T-helper 2 cell (primary cell): ENCODE data around the gene GAD2.
A peak's percentile ranks its signal among the peaks of the same experiment; 100 is the strongest.
"Not testable (repeated sequence)": the region's sequence is repeated elsewhere in the genome, so short reads cannot be mapped to it uniquely, and the experiment has no call there.

Experiments
- DNase-seq, 5 experiments: peaks; one replicate each; pipeline versions ENCODE4 v3.0.0 to v3.0.0-alpha.2; 2012 to 2022

GAD2 gene

DNA sequence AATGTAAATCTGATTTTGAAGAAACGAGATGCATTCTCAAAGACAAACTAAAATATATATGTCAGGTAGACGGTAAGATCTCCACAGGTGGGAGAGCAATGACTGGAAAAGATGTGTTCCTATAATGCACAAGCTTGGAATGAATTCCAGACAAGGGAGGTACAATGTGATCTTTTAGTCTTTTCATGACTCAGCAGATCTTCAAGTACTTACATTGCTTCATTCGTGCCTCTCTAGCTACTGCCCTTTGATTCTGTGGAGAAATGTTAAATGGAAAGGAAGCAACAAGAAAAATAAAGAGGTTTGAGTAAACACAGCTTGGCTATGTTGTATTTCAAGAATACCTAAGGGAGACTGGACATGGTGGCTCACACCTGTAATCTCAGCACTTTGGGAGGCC is 106.6 kb downstream of the GAD2 start:
- no peak for DNase-seq

DNA sequence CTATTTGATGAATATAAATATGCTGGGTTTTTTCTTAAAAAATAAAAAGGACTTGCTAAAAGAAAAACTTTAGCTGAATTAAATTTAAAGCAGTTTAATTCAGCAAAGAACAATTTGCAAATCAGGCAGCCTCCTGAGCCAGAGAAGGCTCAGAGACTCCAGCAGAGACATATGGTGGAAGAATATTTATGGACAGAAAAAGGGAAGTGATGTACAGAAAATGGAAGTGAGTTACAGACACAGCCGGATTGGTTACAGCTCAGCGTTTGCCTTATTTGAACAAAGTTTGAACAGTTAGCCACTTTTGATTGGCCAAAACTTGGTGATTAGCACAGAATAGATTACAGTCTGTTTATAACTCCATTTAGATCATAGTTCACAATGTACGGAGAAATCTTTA is 110.3 kb downstream of the GAD2 start:
- no peak for DNase-seq

DNA sequence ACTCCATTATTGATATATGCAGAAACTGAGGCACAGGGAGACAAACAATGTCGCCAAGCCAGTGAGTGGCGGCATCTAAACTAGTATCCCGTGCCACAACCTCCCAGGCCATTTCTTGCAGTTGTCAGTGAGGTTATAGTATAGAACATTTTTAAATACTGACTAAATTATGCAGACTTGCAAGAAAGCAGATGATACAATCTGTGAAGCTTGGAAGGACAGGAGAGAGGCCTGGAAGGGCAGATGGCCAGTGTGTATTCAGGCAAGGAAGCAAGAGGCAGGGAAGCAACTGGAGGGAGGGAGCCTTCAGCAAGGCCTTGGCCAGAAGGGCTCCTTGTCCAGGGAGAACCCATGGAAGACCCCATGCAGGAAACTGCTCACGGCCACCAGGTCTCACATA is 111.2 kb downstream of the GAD2 start:
- DNase-seq = no peak

GRCh38 chr10:26331371-26331770 is 114.8 kb downstream of the GAD2 start:
- DNase-seq = no peak

DNA sequence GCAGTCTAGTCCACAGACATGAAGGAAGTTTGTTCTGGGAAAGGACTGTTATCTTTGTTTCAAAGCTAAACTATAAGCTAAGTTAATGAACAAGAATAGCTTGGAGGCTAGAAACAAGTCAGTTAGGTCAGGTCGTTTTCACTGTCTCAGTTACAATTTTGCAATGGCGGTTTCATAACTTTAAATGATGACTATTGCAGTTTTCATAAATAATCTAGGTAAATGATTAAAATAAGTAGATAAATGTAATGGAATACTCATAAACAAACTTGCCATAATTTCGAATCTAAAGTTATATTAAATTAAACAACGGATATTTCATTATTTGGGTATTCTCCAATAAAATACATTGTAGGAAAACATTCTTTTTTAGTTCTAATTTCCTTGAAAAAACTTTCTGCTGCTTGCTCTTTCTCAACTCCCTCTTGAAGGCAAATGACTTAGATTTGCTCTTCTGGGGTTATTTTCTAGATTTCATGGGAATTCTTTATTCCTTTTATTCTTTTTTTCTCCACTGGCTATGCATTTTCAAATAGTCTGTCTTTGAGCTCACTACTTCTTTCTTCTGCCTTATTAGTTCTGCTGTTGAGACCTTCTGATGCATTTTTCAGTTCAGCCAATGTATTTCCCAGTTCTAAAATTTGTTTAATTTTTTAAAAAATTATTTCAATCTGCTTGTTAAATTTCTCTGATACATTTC is 117.8 kb downstream of the GAD2 start:
- no peak for DNase-seq

- DNase-seq = peak; percentile 20 to 76 (median 45)
Observed at GRCh38 chr10:26334932-26335573, 118.5 kb downstream of the GAD2 start.

GRCh38 chr10:26335574-26336093 is 119.1 kb downstream of the GAD2 start:
- DNase-seq = peak in 1 of 5 experiments; percentile 39

GRCh38 chr10:26336979-26337378 is 120.4 kb downstream of the GAD2 start:
- no peak for DNase-seq

DNA sequence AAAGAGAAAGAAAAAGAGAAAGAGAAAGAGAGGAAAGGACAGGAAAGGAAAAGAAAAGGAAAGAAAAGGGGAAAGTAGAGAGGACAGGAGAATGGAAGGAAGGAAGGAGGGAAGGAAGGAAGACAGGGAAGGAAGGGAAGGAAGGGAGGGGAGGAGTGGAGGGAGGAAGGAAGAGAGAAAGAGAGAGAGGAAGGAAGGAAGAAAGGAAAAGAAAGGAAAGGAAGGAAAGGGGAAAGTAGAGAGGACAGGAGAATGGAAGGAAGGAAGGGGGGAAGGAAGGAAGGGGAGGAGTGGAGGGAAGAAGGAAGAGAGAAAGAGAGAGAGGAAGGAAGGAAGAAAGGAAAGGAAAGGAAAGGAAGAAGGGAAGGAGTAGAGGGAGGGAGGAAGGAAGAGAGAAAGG is 125.1 kb downstream of the GAD2 start:
- no peak for DNase-seq

DNA sequence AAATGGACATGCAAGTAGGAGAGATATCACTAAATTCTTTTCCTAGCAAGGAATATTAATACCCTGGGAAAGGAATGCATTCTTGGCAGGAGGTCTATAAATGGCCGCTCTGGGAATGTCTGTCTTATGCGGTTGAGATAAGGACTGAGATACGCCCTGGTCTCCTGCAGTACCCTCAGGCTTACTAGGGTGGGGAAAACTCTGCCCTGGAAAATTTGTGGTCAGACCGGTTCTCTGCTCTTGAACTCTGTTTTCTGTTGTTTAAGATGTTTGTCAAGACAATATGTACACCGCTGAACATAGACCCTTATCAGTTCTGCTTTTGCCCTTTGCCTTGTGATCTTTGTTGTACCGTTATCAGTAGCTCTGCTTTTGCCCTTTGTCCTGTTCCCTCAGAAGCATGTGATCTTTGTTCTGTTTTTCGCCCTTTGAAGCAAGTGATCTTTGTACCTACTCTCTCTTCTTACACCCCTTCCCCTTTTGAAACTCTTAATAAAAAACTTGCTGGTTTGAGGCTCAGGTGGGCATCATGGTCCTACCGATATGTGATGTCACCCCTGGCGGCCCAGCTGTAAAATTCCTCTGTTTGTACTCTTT is 132.3 kb downstream of the GAD2 start:
- DNase-seq = not testable (repeated sequence)
